H1 (cell line): ENCODE results near the gene RCAN2. TPM values are rescaled to one million over a fixed set of nuclear protein-coding genes. Genes with fewer than 3 reads are reported as not detected.

Source experiments
- CTCF ChIA-PET: fragments of 300-600 bp; sonication (Branson Sonifier 250); formaldehyde crosslinking; loops from one replicate; lab custom pipeline; 2021; ENCODE audit not compliant: partially characterized antibody; lab: Charles Lee
- POLR2A ChIA-PET: fragments of 300-600 bp; sonication (Branson Sonifier 250); formaldehyde crosslinking; loops from one replicate; lab custom pipeline; 2021; ENCODE audit warnings: inconsistent platforms; ENCODE audit not compliant: partially characterized antibody; lab: Charles Lee
- DNase-seq, 2 experiments: peaks; one replicate each; pipeline versions ENCODE4 v3.0.0 to v3.0.0-alpha.2; 2010 to 2022; ENCODE audit warnings: low spot score in 2 of 2, low read depth in 1 of 2, mixed read lengths in 1 of 2
- FAIRE-seq: peaks from 2 replicates; lab custom pipeline; 2011; peaks lifted over from hg19 to GRCh38; lab: Jason Lieb, UNC
- H2AFZ ChIP-seq: 2 replicates; pipeline ENCODE4 v1.8.1; 2012; ENCODE audit warnings: low read length, inconsistent platforms
- H2AK5ac ChIP-seq: 2 replicates; pipeline ENCODE4 v1.6.1; 2013; ENCODE audit warnings: low read depth, low read length
- H2BK120ac ChIP-seq: replicated peaks from 2 replicates; pipeline ENCODE3; 2013; ENCODE audit warnings: low read depth, low read length, inconsistent platforms
- H2BK12ac ChIP-seq: 2 replicates; pipeline ENCODE4 v1.6.1; 2013; ENCODE audit warnings: low read depth, low read length
- H2BK15ac ChIP-seq: 2 replicates; pipeline ENCODE4 v1.6.1; 2013; ENCODE audit warnings: low read length
- H2BK20ac ChIP-seq: 2 replicates; pipeline ENCODE4 v1.6.1; 2013; ENCODE audit warnings: low read length
- H2BK5ac ChIP-seq: 2 replicates; pipeline ENCODE4 v1.6.1; 2013; ENCODE audit warnings: low read depth, low read length
- H3K14ac ChIP-seq: 2 replicates; pipeline ENCODE4 v1.6.1; 2013; ENCODE audit warnings: inconsistent platforms; ENCODE audit not compliant: insufficient read length
- H3K18ac ChIP-seq: 2 replicates; pipeline ENCODE4 v1.6.1; 2013; ENCODE audit warnings: low read length; ENCODE audit errors: extremely low read depth
- H3K23ac ChIP-seq: 2 replicates; pipeline ENCODE4 v1.6.1; 2013; ENCODE audit warnings: inconsistent platforms; ENCODE audit not compliant: insufficient read length
- H3K23me2 ChIP-seq: 2 replicates; pipeline ENCODE4 v1.6.1; 2013; ENCODE audit warnings: low read depth, low read length
- H3K27ac ChIP-seq: 2 replicates; pipeline ENCODE4 v1.6.1; 2011; ENCODE audit warnings: low read depth, low read length, inconsistent platforms
- H3K27me3 ChIP-seq, 4 experiments: replicated peaks in 1 of 4; 1 replicate in 1 of 4; 2 replicates in 3 of 4; pipeline versions ENCODE4 v1.6.1 to v1.8.1; 2011 to 2013; ENCODE audit warnings: low read length in 3 of 4, mild to moderate bottlenecking in 3 of 4, inconsistent platforms in 2 of 4, mixed read lengths in 2 of 4, moderate library complexity in 1 of 4; ENCODE audit not compliant: control insufficient read depth in 3 of 4, insufficient read depth in 3 of 4; ENCODE audit errors: extremely low read depth in 1 of 4
- H3K36me3 ChIP-seq, 4 experiments: 2 replicates each; pipeline versions ENCODE4 v1.6.1 to v1.8.1; 2011 to 2013; ENCODE audit warnings: mild to moderate bottlenecking in 4 of 4, low read length in 3 of 4, moderate library complexity in 2 of 4, control low read depth in 1 of 4, inconsistent platforms in 1 of 4; ENCODE audit not compliant: insufficient read depth in 4 of 4, control insufficient read depth in 2 of 4
- H3K4ac ChIP-seq: replicated peaks from 2 replicates; pipeline ENCODE3; 2013; ENCODE audit warnings: low read length, low read depth, mixed read lengths, inconsistent platforms; ENCODE audit not compliant: insufficient read length
- H3K4me1 ChIP-seq, 4 experiments: replicated peaks in 1 of 4; 1 replicate in 1 of 4; 2 replicates in 3 of 4; pipeline versions ENCODE4 v1.6.1 to v1.8.1; 2011 to 2013; ENCODE audit warnings: low read length in 3 of 4, inconsistent platforms in 2 of 4, mixed read lengths in 1 of 4; ENCODE audit not compliant: insufficient read depth in 4 of 4, control insufficient read depth in 3 of 4
- H3K4me2 ChIP-seq, 2 experiments: 2 replicates each; pipeline versions ENCODE4 v1.6.1 to v1.8.1; 2011 to 2013; ENCODE audit warnings: low read depth in 2 of 2, low read length in 2 of 2, control low read depth in 1 of 2, inconsistent platforms in 1 of 2, mild to moderate bottlenecking in 1 of 2; ENCODE audit not compliant: insufficient read depth in 1 of 2
- H3K4me3 ChIP-seq, 4 experiments: fragments of 200-600, 300-600 bp in 1 of 4; sonication (generic), shearing (Covaris generic), sonication (Bioruptor Twin) in 1 of 4; 2 replicates each; pipeline versions ENCODE4 v1.5.1 to v1.8.1; 2011 to 2016; ENCODE audit warnings: low read length in 4 of 4, low read depth in 3 of 4, control low read depth in 2 of 4, inconsistent platforms in 2 of 4, mild to moderate bottlenecking in 2 of 4, mixed read lengths in 1 of 4, moderate library complexity in 1 of 4; ENCODE audit not compliant: insufficient read depth in 2 of 4; ENCODE audit errors: extremely low read depth in 1 of 4
- H3K56ac ChIP-seq: replicated peaks from 2 replicates; pipeline ENCODE3; 2013; ENCODE audit warnings: low read depth, mild to moderate bottlenecking, mixed read lengths, low read length, inconsistent platforms; ENCODE audit not compliant: insufficient read length
- H3K79me1 ChIP-seq: 2 replicates; pipeline ENCODE4 v1.6.1; 2013; ENCODE audit warnings: low read depth, low read length, control low read depth
- H3K79me2 ChIP-seq, 2 experiments: 2 replicates each; pipeline versions ENCODE4 v1.6.1 to v1.8.1; 2012 to 2013; ENCODE audit warnings: low read length in 2 of 2, mild to moderate bottlenecking in 2 of 2, inconsistent platforms in 1 of 2; ENCODE audit not compliant: insufficient read depth in 2 of 2, control insufficient read depth in 1 of 2
- H3K9ac ChIP-seq, 4 experiments: replicated peaks in 1 of 4; 1 replicate in 1 of 4; 2 replicates in 3 of 4; pipeline versions ENCODE4 v1.6.1 to v1.8.1; 2011 to 2013; ENCODE audit warnings: low read depth in 3 of 4, low read length in 3 of 4, control low read depth in 2 of 4, mild to moderate bottlenecking in 2 of 4, moderate library complexity in 2 of 4, inconsistent platforms in 1 of 4; ENCODE audit errors: extremely low read depth in 1 of 4
- H3K9me3 ChIP-seq, 2 experiments: 2 replicates each; pipeline versions ENCODE4 v1.6.1 to v1.8.1; 2012 to 2013; ENCODE audit warnings: mild to moderate bottlenecking in 2 of 2, moderate library complexity in 2 of 2, control low read depth in 1 of 2, inconsistent platforms in 1 of 2, low read depth in 1 of 2, low read length in 1 of 2, mixed read lengths in 1 of 2; ENCODE audit not compliant: insufficient read depth in 2 of 2
- H4K20me1 ChIP-seq, 2 experiments: replicated peaks in 1 of 2; 2 replicates each; pipeline versions ENCODE3 to v1.8.1; 2011 to 2013; ENCODE audit warnings: inconsistent platforms in 2 of 2, low read length in 2 of 2, mild to moderate bottlenecking in 1 of 2; ENCODE audit not compliant: insufficient read depth in 2 of 2, control insufficient read depth in 1 of 2
- H4K5ac ChIP-seq: 2 replicates; pipeline ENCODE4 v1.6.1; 2013; ENCODE audit warnings: low read length, low read depth, mixed read lengths, inconsistent platforms; ENCODE audit not compliant: insufficient read length
- H4K8ac ChIP-seq: 2 replicates; pipeline ENCODE4 v1.8.0; 2013; ENCODE audit warnings: mild to moderate bottlenecking, moderate library complexity, low read length, inconsistent platforms; ENCODE audit not compliant: insufficient read depth; ENCODE audit errors: extremely low read depth
- H4K91ac ChIP-seq: replicated peaks from 2 replicates; pipeline ENCODE3; 2013; ENCODE audit warnings: low read length, mixed read lengths, inconsistent platforms; ENCODE audit not compliant: insufficient read length
- BCL11A ChIP-seq, 2 experiments: IDR thresholded peaks; one replicate each; pipeline ENCODE4 v1.6.1; 2011; ENCODE audit warnings: low read depth in 2 of 2, low read length in 2 of 2, mild to moderate bottlenecking in 2 of 2
- CBX8 ChIP-seq: fragments of 300-800, 300-1000 bp; sonication (generic); IDR thresholded peaks from 2 replicates; pipeline ENCODE4 v1.7.1; 2016; ENCODE audit warnings: low read depth, low read length, borderline replicate concordance
- JUND ChIP-seq: IDR thresholded peaks from 2 replicates; pipeline ENCODE4 v1.6.1; 2011; ENCODE audit warnings: mild to moderate bottlenecking, improper control_type of control experiment, low read length
- NANOG ChIP-seq: IDR thresholded peaks from 2 replicates; pipeline ENCODE4 v1.6.1; 2011; ENCODE audit warnings: low read length, low read depth, mild to moderate bottlenecking, inconsistent platforms; ENCODE audit not compliant: insufficient read depth, poor library complexity, severe bottlenecking
- SAP30 ChIP-seq: fragments of 300-600 bp; sonication (generic); IDR thresholded peaks from 2 replicates; pipeline ENCODE4 v1.7.1; 2012; ENCODE audit warnings: low read length, moderate library complexity, mild to moderate bottlenecking, inconsistent platforms; ENCODE audit not compliant: insufficient read depth, insufficient replicate concordance
- SP4 ChIP-seq: IDR thresholded peaks from 2 replicates; pipeline ENCODE4 v1.6.1; 2012; ENCODE audit warnings: low read length, inconsistent platforms
- polyA plus RNA-seq, 7 experiments: library from polyadenylated mRNA; depleted of rRNA in 3 of 7; stranded (reverse) in 5 of 7; unstranded in 2 of 7; fragments of >200 nt in 5 of 7; fragments of 200-250 nt in 2 of 7; gene quantifications; 1 replicate in 5 of 7; 2 replicates in 1 of 7; 4 replicates in 1 of 7; pipeline versions ENCODE4 v1.2.1 to v1.2.3, GENCODE V29; 2011 to 2013; ENCODE audit warnings: missing spikeins in 2 of 7, mixed read lengths in 2 of 7
- total RNA-seq: library from RNA; stranded (reverse); fragmentation: NEBNext Ultra II Directional; extraction: Animal tissue kit (Norgen Biotek cat#: 25700); gene quantifications from 2 replicates; pipeline ENCODE4 v1.2.1, GENCODE V29; 2021
- TF ChIP-seq, protein P1 (sequence below): IDR thresholded peaks from 2 replicates; pipeline ENCODE4 v1.6.1; 2012; ENCODE audit warnings: low read length, inconsistent platforms

The RCAN2 gene
- total and polyA plus RNA-seq, 2 of the 8 experiments (the other 6 are each of a cell fraction or from before 2014, with no cell fraction given): 5.0 to 8.5 TPM

- Histone ChIP-seq H2AK5ac (no peak overlapping the region), H3K9me3 (no peaks in the 10 kb centered on the region), H3K27ac (no peak overlapping the region), H3K79me1 (no peaks in the 10 kb centered on the region), H2BK15ac (no peak overlapping the region), H4K20me1 (no peaks in the 10 kb centered on the region), H3K27me3 (no peaks in the 10 kb centered on the region), H3K9ac (no peak overlapping the region), H3K4me1 (no peaks in the 10 kb centered on the region), H3K36me3 (no peaks in the 10 kb centered on the region), H3K18ac (no peak overlapping the region), H3K4me2 (no peak overlapping the region), H2BK20ac (no peak overlapping the region), H3K4me3 (no peak overlapping the region), H4K91ac (no peak overlapping the region), H2BK12ac (no peak overlapping the region), H3K4ac (no peak overlapping the region), H3K14ac (no peak overlapping the region), H2BK5ac (no peak overlapping the region), H3K23ac (no peak overlapping the region), H2BK120ac (no peak overlapping the region), H4K8ac (no peak overlapping the region), H3K23me2 (no peaks in the 10 kb centered on the region), H2AFZ (no peak overlapping the region), H3K56ac (no peak overlapping the region), H3K79me2 (no peaks in the 10 kb centered on the region), H4K5ac (no peak overlapping the region)
- TF ChIP-seq BCL11A (IDR thresholded peaks at IDR 0.05; ENCODE audit: low read depth in 2 of 2, low read length in 2 of 2) (no peak), NANOG (no peak), JUND (no peak), CBX8 (no peak), SP4 (no peak), SAP30 (no peak)
- TF ChIP-seq, protein P1, sequence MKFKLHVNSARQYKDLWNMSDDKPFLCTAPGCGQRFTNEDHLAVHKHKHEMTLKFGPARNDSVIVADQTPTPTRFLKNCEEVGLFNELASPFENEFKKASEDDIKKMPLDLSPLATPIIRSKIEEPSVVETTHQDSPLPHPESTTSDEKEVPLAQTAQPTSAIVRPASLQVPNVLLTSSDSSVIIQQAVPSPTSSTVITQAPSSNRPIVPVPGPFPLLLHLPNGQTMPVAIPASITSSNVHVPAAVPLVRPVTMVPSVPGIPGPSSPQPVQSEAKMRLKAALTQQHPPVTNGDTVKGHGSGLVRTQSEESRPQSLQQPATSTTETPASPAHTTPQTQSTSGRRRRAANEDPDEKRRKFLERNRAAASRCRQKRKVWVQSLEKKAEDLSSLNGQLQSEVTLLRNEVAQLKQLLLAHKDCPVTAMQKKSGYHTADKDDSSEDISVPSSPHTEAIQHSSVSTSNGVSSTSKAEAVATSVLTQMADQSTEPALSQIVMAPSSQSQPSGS: no peak
- ChIA-PET POLR2A (interaction anchor here (2.0 kb wide), 1 partner anchor 9 kb away, joined by 5 read pairs; no protein-coding TSS in a partner anchor), CTCF (interaction anchor here (1.0 to 1.3 kb wide), 2 partner anchors 9 to 15 kb away, joined by 3 read pairs; partner anchors contain the start of gene RCAN2)
- no peak for FAIRE-seq
- DNase-seq: no peak
These were observed 14.9 kb downstream of the RCAN2 start for GRCh38 chr6:46476301-46476700.
